ENCODE data around the gene ELK3.

DNA sequence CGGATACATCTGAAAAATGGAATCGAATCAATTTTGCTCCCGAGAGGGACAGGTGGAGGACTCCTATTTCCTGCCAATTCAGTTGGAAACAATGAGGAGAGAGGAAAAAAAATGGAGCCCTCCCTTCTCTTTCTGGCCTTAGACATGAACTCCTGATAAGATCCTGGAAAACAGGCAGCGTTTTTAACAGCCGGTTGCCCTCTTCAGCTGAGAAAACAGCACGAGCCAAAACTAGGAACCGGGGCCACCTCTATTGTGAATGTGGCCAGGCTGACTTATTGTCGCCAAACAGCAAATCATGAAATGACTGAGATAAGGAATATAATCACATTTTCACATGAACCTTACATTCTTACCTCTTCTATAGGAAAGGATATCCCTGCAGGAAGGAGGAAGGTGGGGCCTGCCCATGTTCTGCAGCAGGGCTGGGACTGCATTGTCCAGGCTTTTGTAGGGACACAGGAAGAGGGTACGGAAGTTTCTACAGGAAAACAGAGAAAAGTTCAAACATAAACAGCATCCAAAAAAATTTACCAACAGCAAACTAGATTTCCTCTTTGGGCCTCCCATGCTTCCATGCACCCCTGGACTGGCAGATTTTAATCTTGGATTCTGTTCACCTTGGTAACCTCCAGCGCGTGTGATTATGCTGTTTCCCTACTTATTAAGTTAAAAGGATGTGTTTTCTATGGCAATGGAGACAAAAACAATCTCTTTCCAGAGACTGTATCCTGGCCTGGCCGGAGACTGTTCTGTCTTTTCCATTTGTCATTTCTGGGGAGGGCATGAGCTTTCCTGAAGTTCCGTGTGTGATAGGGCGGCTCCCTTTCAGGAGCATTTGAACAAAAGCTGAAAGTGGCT lies 29.0 kb upstream of the ELK3 start:
- TF ChIP-seq CTCF (conservative IDR thresholded peaks at IDR 0.05 in 1 of 2, IDR thresholded peaks at IDR 0.05 in 1 of 2; ENCODE audit: extremely low read depth in 1 of 2, insufficient read depth in 1 of 2, low read depth in 1 of 2, low read length in 2 of 2) (no peak), EZH2 (IDR thresholded peaks at IDR 0.05; ENCODE audit: borderline replicate concordance, low read length) (no peak)

Measured in mammary epithelial cell (primary cell).